ENCODE measurements around the gene TSHZ2. TPM values are rescaled to one million over a fixed set of nuclear protein-coding genes. Genes with fewer than 3 reads are reported as not detected.
A peak's percentile ranks its signal among the peaks of the same experiment; 100 is the strongest.

The TSHZ2 gene, protein sequence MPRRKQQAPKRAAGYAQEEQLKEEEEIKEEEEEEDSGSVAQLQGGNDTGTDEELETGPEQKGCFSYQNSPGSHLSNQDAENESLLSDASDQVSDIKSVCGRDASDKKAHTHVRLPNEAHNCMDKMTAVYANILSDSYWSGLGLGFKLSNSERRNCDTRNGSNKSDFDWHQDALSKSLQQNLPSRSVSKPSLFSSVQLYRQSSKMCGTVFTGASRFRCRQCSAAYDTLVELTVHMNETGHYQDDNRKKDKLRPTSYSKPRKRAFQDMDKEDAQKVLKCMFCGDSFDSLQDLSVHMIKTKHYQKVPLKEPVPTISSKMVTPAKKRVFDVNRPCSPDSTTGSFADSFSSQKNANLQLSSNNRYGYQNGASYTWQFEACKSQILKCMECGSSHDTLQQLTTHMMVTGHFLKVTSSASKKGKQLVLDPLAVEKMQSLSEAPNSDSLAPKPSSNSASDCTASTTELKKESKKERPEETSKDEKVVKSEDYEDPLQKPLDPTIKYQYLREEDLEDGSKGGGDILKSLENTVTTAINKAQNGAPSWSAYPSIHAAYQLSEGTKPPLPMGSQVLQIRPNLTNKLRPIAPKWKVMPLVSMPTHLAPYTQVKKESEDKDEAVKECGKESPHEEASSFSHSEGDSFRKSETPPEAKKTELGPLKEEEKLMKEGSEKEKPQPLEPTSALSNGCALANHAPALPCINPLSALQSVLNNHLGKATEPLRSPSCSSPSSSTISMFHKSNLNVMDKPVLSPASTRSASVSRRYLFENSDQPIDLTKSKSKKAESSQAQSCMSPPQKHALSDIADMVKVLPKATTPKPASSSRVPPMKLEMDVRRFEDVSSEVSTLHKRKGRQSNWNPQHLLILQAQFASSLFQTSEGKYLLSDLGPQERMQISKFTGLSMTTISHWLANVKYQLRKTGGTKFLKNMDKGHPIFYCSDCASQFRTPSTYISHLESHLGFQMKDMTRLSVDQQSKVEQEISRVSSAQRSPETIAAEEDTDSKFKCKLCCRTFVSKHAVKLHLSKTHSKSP (N-terminal part only)
- 10 to 100 TPM in 10 of 12 donors, 1 to 10 TPM in 1, not detected in 1; 8.0 to 36.9 (median 14.7) TPM for polyA plus RNA-seq (ENCODE audit: insufficient read length in 12 of 12)
- long read RNA-seq, donor 1, transcript TSHZ2-205 (1 exons, 670 nt): major isoform, 9 of 9 reads
- long read RNA-seq, donor 1, partial matches to known transcripts: 0 of 9 reads
- long read RNA-seq, donor 1, other reads (novel, unspliced or antisense): 0 of 9 reads
- long read RNA-seq, donor 2, partial matches to known transcripts: 10 of 14 reads
- long read RNA-seq, donor 2, other reads (novel, unspliced or antisense): 0 of 14 reads
- long read RNA-seq, donor 3, partial matches to known transcripts: 0 of 4 reads
- long read RNA-seq, donor 3, other reads (novel, unspliced or antisense): 0 of 4 reads
- long read RNA-seq, donor 4, partial matches to known transcripts: 0 of 2 reads
- long read RNA-seq, donor 4, other reads (novel, unspliced or antisense): 0 of 2 reads
- long read RNA-seq, donor 5, partial matches to known transcripts: 0 of 4 reads
- long read RNA-seq, donor 5, other reads (novel, unspliced or antisense): 0 of 4 reads
- long read RNA-seq, donor 6, partial matches to known transcripts: 0 of 4 reads
- long read RNA-seq, donor 6, other reads (novel, unspliced or antisense): 0 of 4 reads
- long read RNA-seq, donor 7, partial matches to known transcripts: 0 of 3 reads
- long read RNA-seq, donor 7, other reads (novel, unspliced or antisense): 0 of 3 reads
- long read RNA-seq, donor 8, transcript TSHZ2-205 (1 exons, 670 nt): major isoform, 7 of 24 reads
- long read RNA-seq, donor 8, partial matches to known transcripts: 17 of 24 reads
- long read RNA-seq, donor 8, other reads (novel, unspliced or antisense): 0 of 24 reads
- long read RNA-seq, donor 9, partial matches to known transcripts: 0 of 3 reads
- long read RNA-seq, donor 9, other reads (novel, unspliced or antisense): 0 of 3 reads
- long read RNA-seq, donor 10, transcript TSHZ2-205 (1 exons, 670 nt): major isoform, 5 of 5 reads
- long read RNA-seq, donor 10, partial matches to known transcripts: 0 of 5 reads
- long read RNA-seq, donor 10, other reads (novel, unspliced or antisense): 0 of 5 reads
- long read RNA-seq, donor 11, transcript TSHZ2-205 (1 exons, 670 nt): major isoform, 13 of 23 reads
- long read RNA-seq, donor 11, partial matches to known transcripts: 10 of 23 reads
- long read RNA-seq, donor 11, other reads (novel, unspliced or antisense): 0 of 23 reads

DNA sequence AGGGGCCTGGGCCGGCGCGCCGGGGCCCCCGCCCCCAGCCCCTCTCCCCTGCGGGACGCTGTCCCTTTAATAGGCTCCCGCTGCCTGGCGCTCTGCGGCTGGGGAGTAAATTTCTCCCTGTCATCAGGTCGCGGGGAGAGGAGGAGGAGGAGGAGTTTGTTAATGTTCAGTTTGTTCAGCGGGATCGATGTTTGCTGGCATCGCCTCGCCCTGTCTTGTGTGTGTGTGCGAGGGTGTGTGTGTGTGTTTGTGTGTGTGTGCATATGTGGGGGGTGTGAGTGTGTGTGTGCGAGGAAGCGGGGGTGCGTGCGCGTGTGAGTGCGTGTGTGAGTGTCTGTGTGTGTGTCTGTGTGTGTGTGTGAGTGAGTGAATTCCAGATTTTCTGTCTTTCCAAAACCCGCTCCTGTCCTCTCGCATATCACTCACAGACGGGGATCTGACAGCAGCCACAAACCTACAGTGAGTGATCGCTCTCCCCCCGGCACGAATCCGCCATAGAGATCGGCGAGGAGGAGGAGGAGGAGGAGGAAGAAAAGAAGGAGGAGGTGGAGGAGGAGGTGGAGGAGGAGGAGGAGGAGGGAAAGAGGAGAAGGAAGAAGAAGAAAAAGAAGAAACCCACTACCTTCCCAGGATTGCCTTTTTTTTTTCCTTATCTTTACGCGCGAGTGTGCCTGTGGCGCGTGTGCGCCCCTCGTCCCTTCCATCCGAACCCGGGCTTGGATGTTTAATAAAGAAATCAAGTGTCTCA, at the start of gene TSHZ2:
TSHZ2 (plus strand) TSS at position 169 of the 748 bp plus-strand sequence. CDS start 936 bp downstream, outside the sequence.
- DNase-seq: peak; percentile 81

DNA sequence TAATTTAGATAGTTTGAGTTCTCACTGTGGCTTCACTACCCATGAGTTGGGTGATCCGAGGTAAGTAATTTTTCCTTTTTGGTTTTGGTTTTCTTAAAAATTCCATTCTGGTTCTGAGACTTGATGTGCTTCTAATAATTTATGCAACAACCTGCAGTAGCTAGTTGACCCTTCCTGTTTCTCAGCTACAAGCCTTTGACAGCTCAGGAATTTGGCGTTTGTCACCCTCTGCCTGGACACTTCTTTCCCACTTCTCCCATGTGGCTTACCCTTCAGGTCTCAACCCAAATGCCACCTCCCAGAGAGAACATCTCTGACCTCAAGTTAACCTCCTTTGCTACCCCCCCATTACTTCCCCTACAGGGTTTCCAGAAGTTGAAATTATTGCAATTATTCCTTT, 49.7 kb upstream of the TSHZ2 start:
- DNase-seq: no peak

DNA sequence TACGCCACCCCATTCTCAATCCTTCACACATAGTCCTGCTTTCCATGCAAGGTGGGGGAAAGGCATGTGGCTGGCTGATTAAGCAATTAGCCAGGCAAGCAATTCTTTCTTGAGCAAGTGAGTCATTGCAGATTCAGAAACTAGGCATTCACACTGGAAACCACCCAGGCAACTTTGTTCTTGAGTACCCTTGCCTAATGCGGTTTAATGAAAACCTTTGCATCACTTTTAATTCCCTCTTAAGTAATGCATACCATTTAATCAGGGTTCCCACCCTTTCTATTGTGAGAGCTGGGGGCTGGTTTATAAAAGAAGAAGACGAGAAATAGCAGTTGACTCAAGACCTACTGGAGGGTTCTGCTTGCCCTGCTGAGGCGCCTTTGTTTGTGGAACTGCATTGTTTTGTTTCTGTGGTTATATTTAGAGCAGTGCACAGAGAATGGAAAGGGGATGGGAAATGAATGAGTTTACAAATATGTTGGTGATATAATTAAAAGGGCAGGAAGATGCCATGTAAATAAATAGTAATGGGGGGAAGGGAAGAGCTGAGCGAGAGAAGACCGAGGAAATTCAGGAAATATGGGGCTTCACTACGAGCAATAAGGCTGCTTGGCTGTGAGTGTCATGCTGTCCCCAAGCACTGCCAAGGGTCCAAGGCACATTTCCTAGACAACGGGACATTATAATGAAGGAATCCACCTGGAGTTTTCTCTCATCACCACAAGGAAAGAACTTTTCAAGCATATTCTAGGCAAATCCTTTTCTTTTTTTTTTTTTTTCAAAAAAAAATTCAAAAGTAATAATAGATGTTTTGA, 48.8 kb upstream of the TSHZ2 start:
- no peak for DNase-seq

DNA sequence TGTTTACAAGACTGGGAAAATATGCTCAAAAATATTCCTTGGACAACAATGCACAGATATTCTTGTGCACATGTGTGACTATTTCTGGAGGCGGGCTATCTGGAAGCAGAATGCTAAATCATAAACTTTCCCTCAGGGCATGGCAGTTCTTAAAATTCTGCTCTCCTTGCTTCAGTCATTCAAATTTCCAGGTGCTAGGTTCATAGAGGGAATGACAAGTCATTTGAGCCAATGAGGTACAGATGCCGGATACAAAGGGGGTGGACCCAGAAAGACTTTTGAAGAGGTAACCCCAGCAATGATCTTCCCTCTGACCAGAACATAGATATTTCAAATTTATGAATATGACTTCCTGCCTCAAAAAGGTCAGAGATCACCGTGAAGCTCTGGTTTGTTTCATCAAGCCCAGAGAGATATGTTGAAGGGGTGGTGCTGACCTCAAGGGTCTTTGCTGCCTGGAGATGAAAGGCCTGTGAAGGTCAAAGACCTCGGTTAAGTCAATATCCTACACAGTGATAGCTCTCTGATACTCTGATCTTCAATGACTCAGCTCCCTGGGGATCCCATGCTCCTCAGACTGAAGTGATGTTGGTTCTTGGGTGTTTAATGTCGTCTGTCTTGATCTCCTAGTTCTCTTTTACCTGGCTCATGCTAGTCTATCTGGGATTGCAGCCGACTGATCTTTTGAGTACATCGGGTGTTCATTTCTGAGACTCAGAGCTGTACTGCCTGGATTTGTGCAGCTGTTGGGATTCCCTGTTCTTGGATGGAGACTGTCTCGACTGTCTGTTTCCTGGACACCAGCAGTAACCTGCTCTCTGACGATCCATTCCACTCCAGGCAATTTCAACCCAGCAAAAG, 47.5 kb upstream of the TSHZ2 start:
- DNase-seq: no peak

DNA sequence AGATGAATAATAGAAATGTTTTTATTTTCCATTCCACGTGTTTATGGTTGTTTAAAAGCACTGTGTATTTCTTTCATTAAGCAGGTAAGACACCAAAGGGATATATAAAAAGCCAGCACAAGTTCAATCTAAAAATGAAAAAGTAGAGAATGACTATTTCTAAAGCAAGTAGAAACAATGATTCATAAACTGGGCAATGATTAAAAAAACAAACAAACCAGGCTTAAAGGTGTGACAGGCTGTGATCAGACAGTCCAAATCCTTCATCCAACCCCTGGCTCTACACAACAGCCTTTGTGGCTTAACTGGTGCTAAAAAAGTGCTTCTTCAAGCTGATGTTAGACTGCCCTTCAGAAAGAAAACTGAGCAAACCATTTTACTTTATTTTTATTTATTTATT, 45.7 kb upstream of the TSHZ2 start:
- no peak for DNase-seq

DNA sequence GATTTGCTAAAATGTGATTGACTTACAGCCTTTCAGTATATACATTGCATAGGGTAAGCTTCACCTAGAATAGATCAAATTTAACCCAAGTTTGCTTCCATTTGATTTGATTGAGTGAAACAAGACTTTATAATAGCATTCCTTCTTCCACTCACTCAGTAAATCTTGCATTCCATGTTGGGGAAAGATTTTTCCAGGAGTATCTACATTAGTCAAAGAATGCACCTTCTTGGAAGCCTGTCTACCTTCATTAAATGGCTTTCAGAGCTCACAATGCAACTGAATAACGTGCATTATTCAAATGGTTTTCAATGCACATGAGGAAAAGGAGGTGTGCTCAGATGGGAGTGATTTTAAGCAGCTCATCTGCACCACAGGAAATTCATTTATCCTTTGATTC, 38.3 kb upstream of the TSHZ2 start:
- no peak for DNase-seq

DNA sequence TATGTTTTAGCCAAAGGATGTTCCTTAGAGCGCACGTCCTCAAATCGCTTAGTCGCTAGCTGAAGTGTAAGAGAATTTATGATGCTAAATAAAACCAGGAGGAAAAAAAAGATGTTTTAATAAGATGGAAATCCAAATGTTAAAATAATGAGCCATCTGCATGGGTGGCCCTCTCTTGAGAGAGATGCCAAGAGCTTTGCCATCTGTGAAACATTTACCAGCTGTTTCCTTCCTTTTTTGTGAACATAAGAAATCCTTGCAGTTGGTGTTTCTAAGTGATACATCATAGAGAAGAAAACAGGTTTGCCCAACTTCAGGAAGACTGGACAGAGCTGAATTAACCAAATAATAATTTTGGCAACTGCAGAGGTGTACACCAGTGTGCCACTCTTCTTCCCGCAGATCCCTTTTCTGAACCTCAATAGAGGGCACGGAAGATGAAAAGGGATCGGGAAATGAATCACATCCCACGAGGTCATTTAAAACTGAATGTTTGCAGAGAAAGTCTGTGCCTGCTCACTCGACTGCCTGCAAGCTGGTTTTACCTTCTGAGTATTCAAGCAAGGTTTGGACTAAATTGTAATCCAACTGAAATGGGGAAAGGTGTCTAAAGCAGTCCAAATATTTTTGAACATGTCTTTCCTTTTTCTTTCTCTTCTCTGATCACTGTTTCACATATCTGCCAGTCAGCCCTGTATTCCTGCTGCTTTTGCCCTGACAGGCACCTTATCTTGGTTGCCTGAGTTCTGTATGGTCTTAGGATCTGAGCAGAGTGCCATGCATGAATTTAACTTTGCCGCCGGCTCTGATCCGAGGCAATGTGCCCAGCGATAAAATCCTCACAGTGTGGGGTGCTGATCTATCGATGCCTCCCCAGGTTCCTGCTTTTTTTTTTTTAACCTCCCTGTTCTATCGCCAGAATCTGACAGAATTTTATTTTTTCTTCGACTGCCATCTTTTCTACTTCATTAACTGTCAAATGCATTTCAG, 35.5 kb upstream of the TSHZ2 start:
- no peak for DNase-seq

DNA sequence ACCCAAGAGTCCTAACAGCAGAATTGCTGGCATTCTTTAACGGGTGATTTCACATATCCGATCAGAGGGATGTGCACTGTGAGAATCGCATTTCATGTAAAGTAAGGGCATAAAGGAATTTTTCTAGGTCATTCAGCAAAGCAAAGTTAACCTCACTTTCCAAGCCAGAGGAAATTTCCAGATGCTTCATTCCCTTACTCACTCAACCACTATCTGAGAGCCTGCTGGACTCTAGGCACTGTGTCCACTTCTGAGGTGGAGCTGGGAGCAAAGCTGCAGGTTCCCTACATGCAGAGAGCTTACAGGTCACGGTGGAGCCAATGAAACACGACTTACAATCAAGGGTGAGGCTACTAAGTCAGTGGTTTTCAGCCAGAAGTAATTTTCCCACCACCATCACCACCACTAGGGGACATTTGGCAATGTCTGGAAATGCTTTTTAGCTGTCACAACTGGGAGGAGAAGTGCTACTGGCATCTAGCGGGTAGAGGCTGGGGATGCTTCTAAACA, 34.5 kb upstream of the TSHZ2 start:
- DNase-seq: no peak

DNA sequence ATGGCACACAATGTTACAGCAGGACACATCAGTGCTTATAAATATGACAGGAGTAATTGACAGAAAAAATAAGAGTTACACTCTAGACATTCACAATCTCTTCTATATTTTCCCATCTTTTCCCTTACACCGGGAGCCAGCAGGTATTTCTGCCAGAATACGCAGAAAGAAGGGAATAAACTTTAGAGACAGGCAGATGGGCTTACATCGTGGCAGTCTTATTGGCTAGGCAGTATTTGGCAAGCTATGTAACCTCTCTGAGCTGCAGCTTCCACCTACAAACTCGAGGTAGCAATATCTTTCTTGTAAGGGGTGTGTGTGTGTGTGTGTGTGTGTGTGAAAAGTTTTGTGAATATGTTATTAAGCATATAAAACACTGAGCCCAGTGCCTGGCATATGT, 33.0 kb upstream of the TSHZ2 start:
- no peak for DNase-seq

DNA sequence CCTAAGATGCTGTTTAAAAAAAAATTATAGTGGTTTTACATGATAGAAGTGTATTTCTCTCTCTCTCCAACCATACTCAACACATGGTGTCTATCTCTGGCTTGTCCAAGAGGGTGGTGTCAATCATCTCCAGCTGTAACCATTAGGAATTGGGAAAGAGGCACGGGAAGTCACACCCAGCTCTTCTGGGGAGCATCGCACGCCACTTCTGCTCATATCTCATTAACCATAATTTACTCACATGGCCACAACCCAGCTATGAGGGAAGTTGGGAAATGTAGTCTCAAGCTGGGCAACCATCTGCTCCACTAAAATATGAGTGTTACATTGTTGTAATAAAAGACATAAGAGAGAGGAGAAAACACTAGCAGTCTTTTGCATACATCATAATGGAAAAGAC, 30.4 kb upstream of the TSHZ2 start:
- DNase-seq: no peak

DNA sequence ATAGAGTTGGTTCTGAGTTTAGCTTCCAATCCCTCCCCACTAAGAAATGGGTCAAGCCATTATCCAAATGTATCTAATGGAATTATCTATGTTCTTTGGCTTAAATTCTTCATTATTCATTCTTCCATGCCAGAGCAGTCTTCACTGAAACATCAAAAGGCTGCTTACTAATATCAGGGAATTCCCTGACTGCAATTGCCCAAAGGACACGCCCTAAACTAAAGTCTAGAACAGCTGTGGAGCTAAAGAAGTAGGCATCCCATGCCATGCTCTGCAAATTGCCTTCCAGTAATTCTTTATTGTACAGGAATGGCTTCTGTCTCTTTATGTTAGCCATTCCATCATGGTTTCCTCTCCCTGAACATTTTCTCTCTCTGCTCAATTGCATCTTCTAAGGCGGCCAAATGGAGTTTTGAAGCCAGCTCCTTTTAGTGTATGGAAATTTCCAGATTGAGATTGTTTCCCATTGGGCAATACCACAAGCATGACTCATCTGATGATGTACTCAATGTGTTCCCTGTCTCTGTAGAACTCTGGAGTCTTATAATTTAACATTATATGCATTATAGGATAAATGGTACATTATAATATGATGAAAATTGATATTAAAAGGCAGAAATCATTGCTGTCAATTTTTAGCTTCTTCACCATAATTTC, 28.8 kb upstream of the TSHZ2 start:
- DNase-seq: peak; percentile 67

DNA sequence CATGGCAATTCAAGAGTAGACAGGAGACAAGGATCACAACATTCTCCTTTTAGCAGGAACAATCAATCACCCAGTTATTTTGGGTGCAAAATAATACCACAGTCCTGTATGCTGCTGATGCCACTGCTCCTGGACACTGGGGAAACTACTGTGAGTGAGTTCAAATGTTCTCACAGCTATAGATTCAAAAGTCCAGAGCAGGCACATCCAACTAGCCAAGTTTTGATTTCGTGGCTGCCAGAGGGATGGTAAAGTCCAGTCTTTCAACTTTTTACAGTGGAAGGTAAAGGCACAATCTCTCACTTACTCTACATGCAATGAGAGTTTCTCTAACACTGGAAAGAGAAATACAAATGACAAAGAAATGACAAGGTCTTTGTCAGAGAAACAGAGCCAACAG, 26.9 kb upstream of the TSHZ2 start:
- DNase-seq: no peak

DNA sequence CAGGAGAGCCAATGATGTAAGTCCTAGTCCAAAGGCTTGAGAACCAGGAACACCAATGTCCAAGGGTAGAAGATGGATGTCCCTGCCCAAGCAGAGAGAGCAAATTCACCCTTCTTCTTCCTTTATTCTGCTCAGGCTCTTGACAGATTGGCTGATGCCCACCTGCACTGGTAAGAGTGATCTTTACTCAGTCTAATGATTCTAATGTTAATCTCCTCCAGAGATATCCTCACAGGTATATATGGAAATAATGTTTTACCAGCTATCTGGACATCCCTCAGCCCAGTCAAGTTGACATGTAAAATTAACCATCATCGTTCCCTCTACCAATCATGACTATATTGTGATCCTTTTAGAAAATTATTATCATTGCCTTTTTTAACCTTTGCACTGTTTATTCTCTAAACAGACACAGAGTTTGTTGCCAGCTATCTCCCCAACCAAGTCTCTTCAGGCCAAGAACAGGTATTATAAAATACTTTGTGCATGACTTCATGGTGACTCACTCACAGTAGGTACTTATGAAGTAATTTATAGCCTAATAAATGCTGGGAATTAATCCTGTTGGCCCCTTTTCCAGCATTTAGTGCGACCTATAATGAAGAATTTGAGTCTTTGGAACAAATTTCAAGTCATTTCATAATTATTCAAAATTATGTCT, 26.2 kb upstream of the TSHZ2 start:
- DNase-seq: no peak

DNA sequence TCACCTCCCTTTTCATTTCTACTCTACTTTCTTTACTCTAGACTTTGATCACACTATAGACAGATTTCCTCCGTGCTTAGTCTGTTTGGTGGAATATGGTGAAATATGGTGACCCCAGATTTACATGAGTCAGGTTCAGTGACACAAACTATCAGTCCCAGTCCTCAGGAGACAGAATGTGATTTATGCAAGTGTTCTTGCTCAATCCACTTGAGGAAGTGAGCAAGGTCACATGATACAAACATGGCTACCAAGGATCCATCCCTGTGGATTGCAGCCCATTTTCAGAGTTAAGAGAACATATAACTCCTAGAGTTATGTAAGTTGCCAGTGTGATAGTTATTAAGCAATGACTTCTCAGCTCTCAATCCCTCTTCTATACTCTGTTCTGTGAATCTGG, 23.7 kb upstream of the TSHZ2 start:
- no peak for DNase-seq

DNA sequence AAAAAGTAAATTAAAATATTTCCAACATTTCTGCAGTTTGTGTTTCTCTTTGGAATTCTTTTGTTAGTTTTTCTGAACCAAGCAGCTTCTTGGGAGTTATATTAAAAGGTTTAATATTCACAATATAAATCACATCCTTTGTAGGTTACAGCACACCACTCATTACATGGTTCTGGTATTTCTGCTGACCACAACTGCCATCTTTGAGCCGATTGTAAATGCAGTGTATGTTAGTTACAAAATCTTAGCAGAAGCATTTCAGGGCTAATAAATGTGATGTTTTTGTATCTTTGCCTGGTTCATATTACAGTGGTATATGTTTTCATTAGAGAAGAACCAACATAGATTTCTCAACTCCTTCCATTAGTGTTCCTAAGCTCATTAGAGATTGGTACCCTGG, 19.1 kb upstream of the TSHZ2 start:
- no peak for DNase-seq

Data from muscle of arm (tissue), 14 donors.